GM12873 (cell line): ENCODE results near the gene FBXO3.

ENCODE experiments used
- TF ChIP-seq, protein P1 (sequence below): IDR thresholded peaks from 2 replicates; pipeline ENCODE4 v1.5.1; 2012; ENCODE audit warnings: low read depth, mild to moderate bottlenecking, moderate library complexity, low read length, control low read depth; ENCODE audit not compliant: insufficient read depth; ENCODE audit errors: missing control alignments

The FBXO3 gene

DNA sequence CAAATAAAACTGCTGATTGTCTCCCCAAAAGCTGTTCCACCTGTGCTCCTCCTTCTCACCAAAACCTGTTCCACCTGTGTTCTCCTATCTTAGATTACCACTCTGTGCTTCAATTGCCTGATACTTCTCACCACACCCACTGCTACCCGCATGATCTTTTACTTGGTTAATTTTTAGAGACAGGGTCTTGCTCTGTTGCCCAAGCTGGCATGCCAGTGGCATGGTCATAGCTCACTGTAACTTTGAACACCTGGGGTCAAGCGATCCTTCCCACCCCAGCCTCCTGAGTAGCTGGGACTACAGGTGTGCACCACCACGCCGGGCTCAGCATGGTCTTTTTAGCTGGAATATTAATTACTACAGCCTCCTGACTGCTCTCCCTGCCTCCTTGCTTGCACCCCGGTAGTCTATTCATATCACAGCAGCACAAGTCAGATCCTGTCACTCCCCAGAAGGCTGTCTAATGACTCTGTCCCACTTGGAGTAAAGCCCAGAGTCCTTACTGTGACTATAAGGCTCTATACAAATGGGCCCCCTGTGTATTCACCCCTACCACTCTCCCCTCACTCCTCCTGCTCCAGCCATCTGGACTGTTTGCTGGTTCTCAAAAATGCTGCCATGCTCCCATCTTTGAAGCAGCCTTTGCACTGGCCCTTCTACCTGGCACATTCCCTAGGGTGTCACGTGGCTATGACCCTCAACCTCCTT, 77.2 kb downstream of the FBXO3 start:
- TF ChIP-seq, protein P1, sequence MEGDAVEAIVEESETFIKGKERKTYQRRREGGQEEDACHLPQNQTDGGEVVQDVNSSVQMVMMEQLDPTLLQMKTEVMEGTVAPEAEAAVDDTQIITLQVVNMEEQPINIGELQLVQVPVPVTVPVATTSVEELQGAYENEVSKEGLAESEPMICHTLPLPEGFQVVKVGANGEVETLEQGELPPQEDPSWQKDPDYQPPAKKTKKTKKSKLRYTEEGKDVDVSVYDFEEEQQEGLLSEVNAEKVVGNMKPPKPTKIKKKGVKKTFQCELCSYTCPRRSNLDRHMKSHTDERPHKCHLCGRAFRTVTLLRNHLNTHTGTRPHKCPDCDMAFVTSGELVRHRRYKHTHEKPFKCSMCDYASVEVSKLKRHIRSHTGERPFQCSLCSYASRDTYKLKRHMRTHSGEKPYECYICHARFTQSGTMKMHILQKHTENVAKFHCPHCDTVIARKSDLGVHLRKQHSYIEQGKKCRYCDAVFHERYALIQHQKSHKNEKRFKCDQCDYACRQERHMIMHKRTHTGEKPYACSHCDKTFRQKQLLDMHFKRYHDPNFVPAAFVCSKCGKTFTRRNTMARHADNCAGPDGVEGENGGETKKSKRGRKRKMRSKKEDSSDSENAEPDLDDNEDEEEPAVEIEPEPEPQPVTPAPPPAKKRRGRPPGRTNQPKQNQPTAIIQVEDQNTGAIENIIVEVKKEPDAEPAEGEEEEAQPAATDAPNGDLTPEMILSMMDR, result no peak

DNA sequence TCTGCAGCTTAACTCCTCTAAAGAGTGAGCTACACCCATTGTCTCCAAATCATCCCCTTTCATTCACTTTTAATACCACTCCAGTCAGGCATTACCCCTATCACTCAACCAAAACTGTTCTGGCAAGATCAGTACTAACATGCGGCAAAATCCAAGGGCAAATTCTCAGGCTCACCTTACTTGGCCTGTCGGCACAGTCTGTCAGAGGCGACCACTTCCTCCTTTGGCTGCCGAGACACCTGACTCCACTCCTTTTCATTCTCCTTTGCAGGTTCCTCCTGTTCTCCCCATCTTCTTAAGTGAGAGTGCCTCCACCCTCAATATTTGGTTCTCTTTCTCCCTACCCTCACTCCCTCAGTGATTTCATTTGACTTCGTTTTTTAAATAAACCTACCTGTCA, 77.9 kb downstream of the FBXO3 start:
- TF ChIP-seq, protein P1, result no peak

DNA sequence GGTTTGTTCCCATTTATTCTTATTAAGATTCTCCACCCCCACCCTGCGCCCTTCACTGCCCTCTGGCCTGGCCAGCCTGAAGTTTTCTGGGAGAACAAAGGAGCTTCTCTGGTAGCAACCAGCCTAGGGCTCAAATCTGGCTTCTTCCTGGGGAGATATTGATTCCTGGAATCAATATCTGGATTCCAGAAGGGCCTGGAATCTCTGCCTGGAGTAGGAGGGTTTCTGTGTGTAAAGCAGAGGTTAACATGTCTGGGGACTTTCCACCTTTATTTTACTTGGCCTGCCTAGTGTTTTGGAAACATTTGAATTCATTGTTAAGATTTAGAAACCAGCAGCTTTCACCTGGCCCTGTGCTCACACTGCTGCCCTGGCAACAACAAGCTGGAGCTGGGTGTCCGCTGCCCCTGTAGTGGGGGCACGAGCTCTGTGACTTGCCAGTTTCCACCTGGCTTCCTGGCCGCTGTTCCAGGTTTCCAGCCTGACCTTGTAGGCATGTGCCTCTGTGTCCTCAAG, 79.2 kb downstream of the FBXO3 start:
- TF ChIP-seq, protein P1, result no peak

DNA sequence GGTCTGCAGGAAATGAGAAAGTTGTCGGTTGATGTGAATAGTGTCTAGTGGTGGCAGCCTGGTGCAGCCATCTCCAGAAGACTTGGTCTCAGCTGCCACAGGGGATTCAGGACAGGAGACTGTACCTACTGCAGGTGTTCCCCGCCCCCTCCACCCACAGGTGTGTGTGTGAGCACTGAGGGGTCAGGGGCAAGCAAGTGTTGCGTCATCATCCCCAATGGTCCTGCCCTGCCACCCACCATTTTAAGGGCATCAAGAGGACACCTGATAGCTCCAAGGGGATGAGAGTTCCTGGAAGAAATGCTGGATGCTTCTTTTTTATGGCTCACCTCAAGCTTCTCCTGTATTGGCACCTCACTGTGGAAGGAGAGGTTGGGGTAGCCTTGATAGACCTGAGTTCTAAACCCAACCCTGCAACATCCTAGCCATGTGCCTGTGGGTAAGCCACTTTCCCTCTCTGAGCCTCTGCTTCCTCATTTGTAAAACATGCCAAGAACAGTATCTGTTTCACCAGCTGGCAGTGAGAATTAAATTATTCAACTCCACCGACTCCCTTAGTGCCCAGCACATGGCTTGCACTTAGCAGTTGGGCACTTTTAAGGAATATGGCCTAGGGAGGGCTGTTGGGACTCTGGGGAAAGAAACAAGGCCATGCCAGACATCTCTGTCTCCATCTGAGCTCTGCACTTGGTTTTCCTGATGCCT, 79.8 kb downstream of the FBXO3 start:
- TF ChIP-seq, protein P1, result no peak

DNA sequence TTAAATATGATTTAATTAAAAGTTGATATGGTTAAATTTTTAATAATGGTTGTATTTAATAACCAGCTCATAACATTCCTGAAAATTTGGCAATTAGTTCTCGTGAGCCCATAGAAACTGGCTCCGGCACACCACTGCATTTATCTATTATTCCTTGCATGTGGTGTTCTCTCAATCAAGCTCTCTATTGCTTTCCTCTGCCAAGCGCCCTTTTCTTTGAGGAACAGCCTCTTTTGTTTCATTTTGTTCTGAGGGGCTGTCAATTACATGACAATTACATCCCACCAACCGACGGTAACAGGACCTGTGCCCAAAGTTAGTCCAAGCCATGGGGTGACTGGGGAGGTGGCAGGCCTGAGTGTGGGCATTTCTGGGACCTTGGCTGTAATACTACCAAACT, 81.8 kb downstream of the FBXO3 start:
- TF ChIP-seq, protein P1, result no peak

DNA sequence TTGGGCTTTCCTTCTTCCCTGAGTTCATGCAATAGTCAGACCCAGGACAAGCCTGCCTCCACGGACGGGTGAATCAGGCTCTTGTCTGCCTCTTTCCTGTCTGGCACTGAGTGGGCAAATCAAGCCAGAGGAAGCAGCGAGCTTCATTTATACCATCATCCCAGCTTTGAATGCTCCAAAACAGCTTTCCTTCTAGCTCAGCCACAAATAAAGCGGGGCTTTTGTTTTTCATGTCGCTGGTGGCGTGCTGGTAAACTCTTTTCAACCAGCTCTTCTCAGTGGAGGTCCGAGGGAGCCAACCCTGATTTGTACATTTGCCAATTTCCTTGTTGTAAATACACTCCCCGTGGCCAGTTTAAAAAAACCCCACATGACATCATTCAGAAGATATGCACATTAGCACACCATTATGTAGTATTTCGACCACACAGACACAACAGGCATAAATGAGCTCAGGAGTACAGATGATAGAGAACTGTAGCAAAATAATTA, 82.3 kb downstream of the FBXO3 start:
- TF ChIP-seq, protein P1, result no peak
